Measurements from ENCODE around the gene VPS11.

DNA sequence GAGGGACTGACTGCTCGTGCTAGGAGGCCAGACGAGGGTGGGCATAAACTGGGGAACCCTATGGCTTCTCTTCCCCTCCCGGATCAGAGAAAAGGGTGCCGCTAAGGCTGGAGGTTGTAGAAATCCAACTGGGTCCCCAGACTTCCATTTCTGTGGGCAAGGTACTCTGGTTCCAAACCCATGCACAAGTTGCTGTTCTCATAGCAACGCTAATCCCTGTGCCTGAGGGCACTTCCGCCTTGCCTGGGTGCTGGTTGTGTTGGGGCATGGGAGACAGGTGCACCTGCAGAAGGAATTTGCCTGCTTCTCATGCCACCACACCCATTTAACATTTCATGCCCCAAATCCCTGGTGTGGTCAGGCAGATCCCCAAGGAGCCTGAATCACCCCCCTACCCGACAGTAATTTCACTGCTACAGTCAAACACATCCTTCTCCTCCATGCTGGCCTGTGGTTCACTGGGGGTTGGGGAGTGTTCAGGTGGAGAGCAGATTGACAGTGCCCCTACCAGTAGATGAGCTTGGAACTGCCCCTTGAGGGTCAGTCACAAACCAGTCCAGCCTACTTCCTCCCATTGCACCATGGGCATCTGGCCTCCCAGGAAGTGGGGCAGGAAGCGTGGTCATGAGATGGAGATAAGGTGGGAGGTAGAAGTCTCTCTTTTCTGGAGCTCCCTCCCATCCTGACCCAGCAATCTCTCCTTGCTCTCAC lies 40.7 kb downstream of the VPS11 start:
- TF ChIP-seq, protein P1, sequence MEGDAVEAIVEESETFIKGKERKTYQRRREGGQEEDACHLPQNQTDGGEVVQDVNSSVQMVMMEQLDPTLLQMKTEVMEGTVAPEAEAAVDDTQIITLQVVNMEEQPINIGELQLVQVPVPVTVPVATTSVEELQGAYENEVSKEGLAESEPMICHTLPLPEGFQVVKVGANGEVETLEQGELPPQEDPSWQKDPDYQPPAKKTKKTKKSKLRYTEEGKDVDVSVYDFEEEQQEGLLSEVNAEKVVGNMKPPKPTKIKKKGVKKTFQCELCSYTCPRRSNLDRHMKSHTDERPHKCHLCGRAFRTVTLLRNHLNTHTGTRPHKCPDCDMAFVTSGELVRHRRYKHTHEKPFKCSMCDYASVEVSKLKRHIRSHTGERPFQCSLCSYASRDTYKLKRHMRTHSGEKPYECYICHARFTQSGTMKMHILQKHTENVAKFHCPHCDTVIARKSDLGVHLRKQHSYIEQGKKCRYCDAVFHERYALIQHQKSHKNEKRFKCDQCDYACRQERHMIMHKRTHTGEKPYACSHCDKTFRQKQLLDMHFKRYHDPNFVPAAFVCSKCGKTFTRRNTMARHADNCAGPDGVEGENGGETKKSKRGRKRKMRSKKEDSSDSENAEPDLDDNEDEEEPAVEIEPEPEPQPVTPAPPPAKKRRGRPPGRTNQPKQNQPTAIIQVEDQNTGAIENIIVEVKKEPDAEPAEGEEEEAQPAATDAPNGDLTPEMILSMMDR (IDR thresholded peaks at IDR 0.05; ENCODE audit: low read depth, low read length) = no peak
- no peak for TF ChIP-seq EZH2phosphoT487 (IDR thresholded peaks at IDR 0.05; ENCODE audit: low read depth)

Data from OCI-LY3 (cell line).